Lower leg skin (tissue), 3 donors: ENCODE results near the gene KIRREL2.

Experiments
- POLR2A ChIP-seq, 2 donors: fragments of 450-650 bp; IDR thresholded peaks; one replicate each; pipeline ENCODE4 v1.6.1; 2016 to 2017; ENCODE audit warnings: antibody characterized with exemption in 2 of 2, mild to moderate bottlenecking in 1 of 2, moderate library complexity in 1 of 2
- TF ChIP-seq, protein P1 (sequence below), 3 donors: fragments of 450-650 bp; IDR thresholded peaks; one replicate each; pipeline ENCODE4 v1.5.1; 2016; ENCODE audit warnings: antibody characterized with exemption in 3 of 3, mild to moderate bottlenecking in 3 of 3, moderate library complexity in 2 of 3

DNA sequence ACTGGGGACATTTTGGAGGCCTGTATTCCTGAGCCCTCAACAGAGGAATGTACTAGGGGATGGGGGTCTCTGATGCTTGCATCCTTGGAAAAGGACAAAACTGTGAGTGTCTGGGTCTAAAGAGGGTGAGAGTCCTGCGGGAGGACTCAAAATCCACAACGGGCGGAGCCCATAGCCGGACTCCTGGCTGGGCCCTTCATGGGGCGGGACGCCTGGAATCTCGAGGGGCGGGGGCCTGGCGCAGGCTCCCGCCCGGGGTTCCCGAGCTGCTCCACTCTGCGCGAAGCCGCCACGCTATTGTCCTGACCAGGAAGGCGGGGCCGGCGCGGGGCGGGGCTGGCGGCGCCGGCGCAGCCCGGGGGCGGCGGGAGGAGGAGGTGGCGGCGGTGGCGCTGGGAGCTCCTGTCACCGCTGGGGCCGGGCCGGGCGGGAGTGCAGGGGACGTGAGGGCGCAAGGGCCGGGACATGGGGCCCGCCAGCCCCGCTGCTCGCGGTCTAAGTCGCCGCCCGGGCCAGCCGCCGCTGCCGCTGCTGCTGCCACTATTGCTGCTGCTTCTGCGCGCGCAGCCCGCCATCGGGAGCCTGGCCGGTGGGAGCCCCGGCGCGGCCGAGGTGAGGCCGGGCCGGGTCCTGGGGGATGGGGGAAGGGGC, 11.6 kb downstream of the KIRREL2 start, which contains the start of gene APLP1:
- TF ChIP-seq, protein P1, sequence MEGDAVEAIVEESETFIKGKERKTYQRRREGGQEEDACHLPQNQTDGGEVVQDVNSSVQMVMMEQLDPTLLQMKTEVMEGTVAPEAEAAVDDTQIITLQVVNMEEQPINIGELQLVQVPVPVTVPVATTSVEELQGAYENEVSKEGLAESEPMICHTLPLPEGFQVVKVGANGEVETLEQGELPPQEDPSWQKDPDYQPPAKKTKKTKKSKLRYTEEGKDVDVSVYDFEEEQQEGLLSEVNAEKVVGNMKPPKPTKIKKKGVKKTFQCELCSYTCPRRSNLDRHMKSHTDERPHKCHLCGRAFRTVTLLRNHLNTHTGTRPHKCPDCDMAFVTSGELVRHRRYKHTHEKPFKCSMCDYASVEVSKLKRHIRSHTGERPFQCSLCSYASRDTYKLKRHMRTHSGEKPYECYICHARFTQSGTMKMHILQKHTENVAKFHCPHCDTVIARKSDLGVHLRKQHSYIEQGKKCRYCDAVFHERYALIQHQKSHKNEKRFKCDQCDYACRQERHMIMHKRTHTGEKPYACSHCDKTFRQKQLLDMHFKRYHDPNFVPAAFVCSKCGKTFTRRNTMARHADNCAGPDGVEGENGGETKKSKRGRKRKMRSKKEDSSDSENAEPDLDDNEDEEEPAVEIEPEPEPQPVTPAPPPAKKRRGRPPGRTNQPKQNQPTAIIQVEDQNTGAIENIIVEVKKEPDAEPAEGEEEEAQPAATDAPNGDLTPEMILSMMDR (IDR thresholded peaks at IDR 0.05): no peak
- no peak for TF ChIP-seq POLR2A (IDR thresholded peaks at IDR 0.05)
